DOHH2 (cell line): Measurements from ENCODE around the gene KIAA1671.

Experiments used
- EZH2phosphoT487 ChIP-seq: fragments of 200-600 bp; sonication (generic); IDR thresholded peaks from 2 replicates; pipeline ENCODE4 v1.6.1; 2017; ENCODE audit warnings: borderline replicate concordance, mild to moderate bottlenecking, antibody characterized with exemption, low read length, moderate library complexity, mixed read lengths
- TF ChIP-seq, protein P1 (sequence below): fragments of 200-600 bp; sonication (generic); IDR thresholded peaks from one replicate; pipeline ENCODE4 v1.5.1; 2014; ENCODE audit warnings: antibody characterized with exemption, mild to moderate bottlenecking, low read depth, low read length; ENCODE audit not compliant: poor library complexity, severe bottlenecking

- TF ChIP-seq, protein P1, sequence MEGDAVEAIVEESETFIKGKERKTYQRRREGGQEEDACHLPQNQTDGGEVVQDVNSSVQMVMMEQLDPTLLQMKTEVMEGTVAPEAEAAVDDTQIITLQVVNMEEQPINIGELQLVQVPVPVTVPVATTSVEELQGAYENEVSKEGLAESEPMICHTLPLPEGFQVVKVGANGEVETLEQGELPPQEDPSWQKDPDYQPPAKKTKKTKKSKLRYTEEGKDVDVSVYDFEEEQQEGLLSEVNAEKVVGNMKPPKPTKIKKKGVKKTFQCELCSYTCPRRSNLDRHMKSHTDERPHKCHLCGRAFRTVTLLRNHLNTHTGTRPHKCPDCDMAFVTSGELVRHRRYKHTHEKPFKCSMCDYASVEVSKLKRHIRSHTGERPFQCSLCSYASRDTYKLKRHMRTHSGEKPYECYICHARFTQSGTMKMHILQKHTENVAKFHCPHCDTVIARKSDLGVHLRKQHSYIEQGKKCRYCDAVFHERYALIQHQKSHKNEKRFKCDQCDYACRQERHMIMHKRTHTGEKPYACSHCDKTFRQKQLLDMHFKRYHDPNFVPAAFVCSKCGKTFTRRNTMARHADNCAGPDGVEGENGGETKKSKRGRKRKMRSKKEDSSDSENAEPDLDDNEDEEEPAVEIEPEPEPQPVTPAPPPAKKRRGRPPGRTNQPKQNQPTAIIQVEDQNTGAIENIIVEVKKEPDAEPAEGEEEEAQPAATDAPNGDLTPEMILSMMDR: peak; percentile 90
- no peak for TF ChIP-seq EZH2phosphoT487
Observed at GRCh38 chr22:25202290-25202921, 249.9 kb downstream of the KIAA1671 start.
